DND-41 (cell line): ENCODE data around the gene SEPTIN5.

Experiments
- EZH2 ChIP-seq: IDR thresholded peaks from 3 replicates; pipeline ENCODE4 v1.6.1; 2012; ENCODE audit warnings: borderline replicate concordance, low read depth, mild to moderate bottlenecking, moderate library complexity, low read length, inconsistent platforms; ENCODE audit not compliant: severe bottlenecking
- TF ChIP-seq, protein P1 (sequence below): IDR thresholded peaks from 2 replicates; pipeline ENCODE4 v1.5.1; 2012; ENCODE audit warnings: borderline replicate concordance, low read length, moderate library complexity, mild to moderate bottlenecking; ENCODE audit not compliant: poor library complexity, severe bottlenecking; ENCODE audit errors: extremely low read depth

DNA sequence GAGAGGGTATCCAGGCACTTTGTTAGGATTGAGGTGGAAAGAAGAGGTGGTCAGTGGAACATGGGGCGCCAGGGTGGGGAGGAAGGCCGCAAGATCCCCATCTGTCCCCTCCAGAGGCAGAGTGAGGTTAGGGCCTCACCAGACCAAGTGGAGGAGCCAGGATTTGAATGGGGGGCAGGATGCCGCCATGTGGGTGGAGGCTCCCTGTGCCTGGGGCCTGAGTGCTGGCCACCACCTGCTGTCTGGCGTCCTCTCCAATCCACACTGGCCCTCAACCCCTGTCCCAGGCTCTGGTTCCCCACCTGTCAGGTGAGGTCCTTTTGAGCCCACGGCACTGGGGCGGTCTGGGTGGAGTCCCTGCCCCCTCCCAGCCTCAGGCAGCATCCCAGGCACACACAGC lies 28.8 kb downstream of the SEPTIN5 start:
- TF ChIP-seq, protein P1, sequence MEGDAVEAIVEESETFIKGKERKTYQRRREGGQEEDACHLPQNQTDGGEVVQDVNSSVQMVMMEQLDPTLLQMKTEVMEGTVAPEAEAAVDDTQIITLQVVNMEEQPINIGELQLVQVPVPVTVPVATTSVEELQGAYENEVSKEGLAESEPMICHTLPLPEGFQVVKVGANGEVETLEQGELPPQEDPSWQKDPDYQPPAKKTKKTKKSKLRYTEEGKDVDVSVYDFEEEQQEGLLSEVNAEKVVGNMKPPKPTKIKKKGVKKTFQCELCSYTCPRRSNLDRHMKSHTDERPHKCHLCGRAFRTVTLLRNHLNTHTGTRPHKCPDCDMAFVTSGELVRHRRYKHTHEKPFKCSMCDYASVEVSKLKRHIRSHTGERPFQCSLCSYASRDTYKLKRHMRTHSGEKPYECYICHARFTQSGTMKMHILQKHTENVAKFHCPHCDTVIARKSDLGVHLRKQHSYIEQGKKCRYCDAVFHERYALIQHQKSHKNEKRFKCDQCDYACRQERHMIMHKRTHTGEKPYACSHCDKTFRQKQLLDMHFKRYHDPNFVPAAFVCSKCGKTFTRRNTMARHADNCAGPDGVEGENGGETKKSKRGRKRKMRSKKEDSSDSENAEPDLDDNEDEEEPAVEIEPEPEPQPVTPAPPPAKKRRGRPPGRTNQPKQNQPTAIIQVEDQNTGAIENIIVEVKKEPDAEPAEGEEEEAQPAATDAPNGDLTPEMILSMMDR = no peak
- TF ChIP-seq EZH2 = no peak
